PC-9 (cell line): Measurements from ENCODE around the gene BLOC1S4. TPM values are rescaled to one million over a fixed set of nuclear protein-coding genes. Genes with fewer than 3 reads are reported as not detected.

Source experiments
- BruUV-seq: library from RNA; stranded (reverse); fragments of 400-500 nt; replicated peaks from 2 replicates; lab custom pipeline; 2021; lab: Mats Ljungman, UMichigan
- CTCF ChIA-PET: fragments of 300-600 bp; sonication (Branson Sonifier 250); formaldehyde crosslinking; loops from one replicate; lab custom pipeline; 2022; ENCODE audit warnings: antibody characterized with exemption; lab: Charles Lee
- POLR2A ChIA-PET: fragments of 300-600 bp; sonication (Branson Sonifier 250); formaldehyde crosslinking; loops from one replicate; lab custom pipeline; 2022; ENCODE audit warnings: antibody characterized with exemption; ENCODE audit not compliant: unreplicated experiment; lab: Charles Lee
- DNase-seq, 2 experiments: peaks; one replicate each; pipeline versions ENCODE4 v3.0.0 to v3.0.0-alpha.2; 2015 to 2022; ENCODE audit warnings: mixed read lengths in 1 of 2
- H2AFZ ChIP-seq: fragments of 200-600 bp; sonication (generic); 2 replicates; pipeline ENCODE4 v1.8.1; 2017; ENCODE audit warnings: antibody characterized with exemption
- H3F3A ChIP-seq: fragments of 200-600 bp; sonication (generic); 2 replicates; pipeline ENCODE4 v1.8.1; 2017; ENCODE audit warnings: antibody characterized with exemption, mild to moderate bottlenecking, low read depth; ENCODE audit not compliant: insufficient read depth
- H3K27ac ChIP-seq: fragments of 200-600 bp; sonication (generic); 2 replicates; pipeline ENCODE4 v1.6.1; 2016; ENCODE audit warnings: mixed run types
- H3K27me3 ChIP-seq: fragments of 200-600 bp; sonication (generic); 2 replicates; pipeline ENCODE4 v1.6.1; 2016; ENCODE audit warnings: low read depth, mixed run types; ENCODE audit not compliant: insufficient read depth
- H3K36me3 ChIP-seq: fragments of 200-600 bp; sonication (generic); 2 replicates; pipeline ENCODE4 v1.6.1; 2016; ENCODE audit warnings: low read depth, mixed run types
- H3K4me1 ChIP-seq: fragments of 200-600 bp; sonication (generic); replicated peaks from 2 replicates; pipeline ENCODE4 v1.6.1; 2016; ENCODE audit warnings: mixed run types; ENCODE audit not compliant: insufficient read depth
- H3K4me2 ChIP-seq: fragments of 200-600 bp; sonication (generic); 2 replicates; pipeline ENCODE4 v1.6.1; 2017; ENCODE audit warnings: mixed run types
- H3K4me3 ChIP-seq: fragments of 200-600 bp; sonication (generic); 2 replicates; pipeline ENCODE4 v1.6.1; 2016; ENCODE audit warnings: mixed run types
- H3K79me2 ChIP-seq: fragments of 200-600 bp; sonication (generic); 2 replicates; pipeline ENCODE4 v1.6.1; 2017; ENCODE audit warnings: low read depth, mixed run types
- H3K9me2 ChIP-seq: fragments of 200-600 bp; sonication (generic); 2 replicates; pipeline ENCODE4 v1.8.1; 2017; ENCODE audit warnings: mild to moderate bottlenecking; ENCODE audit not compliant: insufficient read depth
- H3K9me3 ChIP-seq: fragments of 200-600 bp; sonication (generic); 2 replicates; pipeline ENCODE4 v1.8.1; 2016; ENCODE audit warnings: low read depth; ENCODE audit not compliant: insufficient read depth
- H4K20me1 ChIP-seq: fragments of 200-600 bp; sonication (generic); 2 replicates; pipeline ENCODE4 v1.8.1; 2017; ENCODE audit not compliant: insufficient read depth
- EZH2 ChIP-seq: fragments of 200-600 bp; sonication (generic); IDR thresholded peaks from 2 replicates; pipeline ENCODE4 v1.8.0; 2017; ENCODE audit warnings: antibody characterized with exemption, low read depth
- intact Hi-C: fragments of 100-400 bp; cut with micrococcal nuclease; formaldehyde crosslinking; loops from one replicate; pipeline ENCODE4 v1.10.0; 2022; ENCODE audit not compliant: unreplicated experiment
- total RNA-seq: library from RNA; stranded (reverse); gene quantifications from 2 replicates; pipeline ENCODE4 v1.2.3, GENCODE V29; 2021
- TF ChIP-seq, protein P1 (sequence below): fragments of 200-600 bp; sonication (generic); conservative IDR thresholded peaks from 2 replicates; pipeline ENCODE4 v1.6.1; 2017; ENCODE audit warnings: mixed run types, antibody characterized with exemption, mild to moderate bottlenecking, moderate library complexity

The BLOC1S4 gene
- total RNA-seq, 1 experiment from 2014 or later, result 11.7 TPM

GRCh38 chr4:6727943-6728250, 11.9 kb downstream of the BLOC1S4 start:
- TF ChIP-seq EZH2, result no peak
- TF ChIP-seq, protein P1, sequence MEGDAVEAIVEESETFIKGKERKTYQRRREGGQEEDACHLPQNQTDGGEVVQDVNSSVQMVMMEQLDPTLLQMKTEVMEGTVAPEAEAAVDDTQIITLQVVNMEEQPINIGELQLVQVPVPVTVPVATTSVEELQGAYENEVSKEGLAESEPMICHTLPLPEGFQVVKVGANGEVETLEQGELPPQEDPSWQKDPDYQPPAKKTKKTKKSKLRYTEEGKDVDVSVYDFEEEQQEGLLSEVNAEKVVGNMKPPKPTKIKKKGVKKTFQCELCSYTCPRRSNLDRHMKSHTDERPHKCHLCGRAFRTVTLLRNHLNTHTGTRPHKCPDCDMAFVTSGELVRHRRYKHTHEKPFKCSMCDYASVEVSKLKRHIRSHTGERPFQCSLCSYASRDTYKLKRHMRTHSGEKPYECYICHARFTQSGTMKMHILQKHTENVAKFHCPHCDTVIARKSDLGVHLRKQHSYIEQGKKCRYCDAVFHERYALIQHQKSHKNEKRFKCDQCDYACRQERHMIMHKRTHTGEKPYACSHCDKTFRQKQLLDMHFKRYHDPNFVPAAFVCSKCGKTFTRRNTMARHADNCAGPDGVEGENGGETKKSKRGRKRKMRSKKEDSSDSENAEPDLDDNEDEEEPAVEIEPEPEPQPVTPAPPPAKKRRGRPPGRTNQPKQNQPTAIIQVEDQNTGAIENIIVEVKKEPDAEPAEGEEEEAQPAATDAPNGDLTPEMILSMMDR, result no peak
- Histone ChIP-seq H3K79me2 (no peaks in the 10 kb centered on the region), H3K9me2 (no peaks in the 10 kb centered on the region), H3K4me3 (no peak overlapping the region), H3K4me2 (no peak overlapping the region), H3F3A (peaks cover 2% of the 10 kb centered on the region; the same call in 1 of the 2 replicates), H3K4me1 (peaks cover 14% of the 10 kb centered on the region), H4K20me1 (no peaks in the 10 kb centered on the region), H3K27ac (no peak overlapping the region), H3K36me3 (no peaks in the 10 kb centered on the region), H3K27me3 (no peaks in the 10 kb centered on the region), H3K9me3 (no peaks in the 10 kb centered on the region), H2AFZ (no peak overlapping the region)
- CTCF ChIA-PET, result no interaction called here
- intact Hi-C loops, result no loop called here
- POLR2A ChIA-PET, result no interaction called here
- no TSS peak for BruUV-seq
- DNase-seq, result no peak

DNA sequence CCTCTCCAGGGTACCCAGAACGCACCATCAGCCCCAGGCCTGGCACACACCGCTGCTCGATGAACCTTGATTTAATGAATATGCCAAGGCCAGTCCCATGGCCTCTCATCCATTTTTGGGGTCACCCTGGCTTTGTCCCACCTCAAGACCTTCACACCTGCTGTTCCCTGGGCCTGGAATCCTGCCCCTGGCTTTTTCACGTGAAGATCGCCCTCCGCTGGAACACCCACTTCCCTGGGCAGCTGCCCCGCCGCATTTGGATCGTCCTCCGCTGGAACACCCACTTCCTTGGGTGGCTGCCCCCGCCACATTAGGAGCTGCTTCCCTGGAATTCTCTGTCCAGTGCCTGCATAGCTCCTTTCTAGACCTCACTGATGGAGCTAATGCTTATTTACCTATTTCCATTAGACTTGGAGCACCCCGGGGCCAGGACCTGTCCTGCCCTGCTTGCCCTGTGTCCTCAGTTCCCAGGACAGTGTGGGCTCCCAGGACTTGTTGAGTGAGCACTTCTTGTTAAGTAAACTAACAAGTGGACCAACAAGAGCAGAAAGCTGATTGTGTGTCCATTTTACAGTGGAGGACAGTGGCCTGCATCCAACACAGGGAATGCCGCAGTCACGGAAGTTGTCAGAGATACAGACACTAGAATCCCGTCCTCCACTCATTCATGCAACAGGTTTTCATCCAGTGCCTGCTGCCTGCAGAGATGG, 12.5 kb downstream of the BLOC1S4 start:
- TF ChIP-seq EZH2, result no peak
- TF ChIP-seq, protein P1, result no peak
- Histone ChIP-seq H3K9me3 (no peaks in the 10 kb centered on the region), H3K27ac (no peak overlapping the region), H3F3A (peaks cover 5% of the 10 kb centered on the region; the same call in 1 of the 2 replicates), H3K4me2 (no peak overlapping the region), H3K4me3 (no peak overlapping the region), H3K27me3 (no peaks in the 10 kb centered on the region), H3K9me2 (no peaks in the 10 kb centered on the region), H3K79me2 (0 out of 2 replicates have a peak, but pooled peaks cover 2% of the 10 kb centered on the region), H3K36me3 (no peaks in the 10 kb centered on the region), H2AFZ (no peak overlapping the region), H4K20me1 (no peaks in the 10 kb centered on the region), H3K4me1 (peaks cover 20% of the 10 kb centered on the region)
- no TSS peak for BruUV-seq
- intact Hi-C loops, result no loop called here
- ChIA-PET CTCF (interaction anchor here (0.6 kb wide), 1 partner anchor 25 kb away, joined by 5 read pairs; no protein-coding TSS in a partner anchor), POLR2A (no interaction called here)
- DNase-seq, result no peak

DNA sequence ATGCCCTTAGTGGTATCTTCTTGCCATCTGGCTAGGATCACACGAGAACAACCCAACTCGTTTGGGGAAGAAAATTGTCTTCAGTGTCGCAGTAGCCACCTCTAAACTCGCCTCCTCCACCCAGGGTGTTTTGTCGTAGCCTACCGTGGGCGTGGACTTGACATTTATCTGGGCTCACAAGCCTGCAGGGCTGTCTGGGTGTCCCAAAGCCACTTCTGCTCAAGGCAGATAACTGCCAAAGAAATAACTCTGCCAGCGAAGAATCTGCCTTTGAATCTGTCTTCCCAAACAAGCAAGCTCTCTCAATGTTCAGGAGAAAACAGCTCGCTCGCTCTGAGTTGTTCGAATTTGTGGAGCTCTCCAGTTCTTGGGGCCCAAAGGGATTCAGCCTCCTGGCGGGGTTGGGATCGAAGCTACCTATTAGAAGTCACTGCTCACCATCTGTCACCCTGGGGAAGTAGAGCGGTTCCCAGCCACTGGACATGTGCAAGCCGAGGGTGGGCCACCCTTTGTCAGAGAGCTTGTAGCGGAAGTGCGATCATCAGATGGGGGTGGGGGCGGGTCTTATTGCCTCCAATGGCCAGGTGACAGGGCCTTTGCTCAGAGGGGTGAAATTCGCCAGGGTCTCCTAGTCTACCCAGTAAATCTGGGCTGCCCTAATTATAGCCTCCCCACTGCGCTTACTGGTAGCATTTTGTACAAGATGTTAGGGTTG, 14.8 kb downstream of the BLOC1S4 start:
- DNase-seq, result no peak
- no peak overlapping the region for H3K4me3 ChIP-seq
- ChIA-PET CTCF (interaction anchor here (0.5 kb wide), 1 partner anchor 13 kb away, joined by 3 read pairs; no protein-coding TSS in a partner anchor), POLR2A (no interaction called here)
- no peak overlapping the region for H2AFZ ChIP-seq
- H3F3A ChIP-seq, result peaks cover 5% of the 10 kb centered on the region; the same call in 1 of the 2 replicates
- H3K36me3 ChIP-seq, result no peaks in the 10 kb centered on the region
- no peaks in the 10 kb centered on the region for H3K27me3 ChIP-seq
- no peaks in the 10 kb centered on the region for H3K9me3 ChIP-seq
- H3K4me2 ChIP-seq, result no peak overlapping the region
- H4K20me1 ChIP-seq, result no peaks in the 10 kb centered on the region
- intact Hi-C loops, result no loop called here
- no peak for TF ChIP-seq EZH2
- TF ChIP-seq, protein P1, result no peak
- H3K79me2 ChIP-seq, result 0 out of 2 replicates have a peak, but pooled peaks cover 3% of the 10 kb centered on the region
- H3K4me1 ChIP-seq, result peaks cover 25% of the 10 kb centered on the region
- no peak overlapping the region for H3K27ac ChIP-seq
- BruUV-seq, result no TSS peak
- H3K9me2 ChIP-seq, result no peaks in the 10 kb centered on the region
